Sciatic nerve (tissue), 2 donors: ENCODE results near the gene CCDC70. TPM values are rescaled to one million over a fixed set of nuclear protein-coding genes. Genes with fewer than 3 reads are reported as not detected.
"Not testable (repeated sequence)": the region's sequence is repeated elsewhere in the genome, so short reads cannot be mapped to it uniquely, and the experiment has no call there.

Experiments used
- ATAC-seq: fragments of 200-7000 bp; cut with Tn5 transposase; one replicate; pipeline ENCODE4 v1.9.1; 2020; ENCODE audit warnings: mild to moderate bottlenecking, moderate library complexity
- DNase-seq: peaks from one replicate; pipeline ENCODE4 v3.0.0-alpha.2; 2020; ENCODE audit warnings: low spot score
- intact Hi-C: fragments of 100-400 bp; cut with DNase I; formaldehyde crosslinking; loops from one replicate; pipeline ENCODE4 v1.14.2; 2022
- total RNA-seq: library from RNA; stranded (reverse); fragmentation: NEBNext Ultra II Directional; extraction: Animal tissue kit (Norgen Biotek cat#: 25700); gene quantifications from one replicate; pipeline ENCODE4 v1.2.1, GENCODE V29; 2021
- donor health status: DM: no; HTN: no; CAD: no.
- donor health status: DM: no; HTN: no; CAD: no.

The CCDC70 gene
- total RNA-seq = not detected

DNA sequence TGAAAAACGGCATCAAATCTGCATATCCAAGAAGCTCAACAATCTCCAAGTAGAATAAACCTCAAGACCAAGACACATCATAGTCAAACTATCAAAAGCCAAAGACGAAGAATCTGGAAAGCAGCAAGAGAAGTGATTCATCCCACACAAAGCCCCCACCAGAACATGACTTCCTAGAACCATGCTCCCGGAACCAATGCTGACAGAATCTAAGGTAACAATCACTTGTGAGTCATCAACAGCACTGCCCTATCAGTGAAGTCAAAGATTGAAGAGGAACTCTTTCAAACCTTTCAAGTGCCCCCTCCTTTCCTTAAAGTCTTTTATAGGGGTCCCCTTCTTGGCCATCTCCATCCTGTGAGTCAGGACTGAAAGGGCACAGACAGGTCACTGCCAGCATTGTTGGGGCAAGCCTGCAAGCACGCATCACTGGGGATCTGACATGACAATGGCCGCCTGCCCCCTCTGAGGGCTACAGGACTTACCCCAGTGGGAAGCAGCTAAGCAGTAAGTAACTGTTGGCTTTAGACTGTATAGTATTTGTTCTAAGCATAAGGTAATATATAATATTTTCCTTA is at the start of gene CCDC70:
Gene CCDC70, plus strand, starts transcription at position 247 of the 578 bp plus-strand sequence. CDS start 3,443 bp downstream, outside the sequence.
- intact Hi-C loops = no loop called here
- DNase-seq (no peak), ATAC-seq (no peak)

DNA sequence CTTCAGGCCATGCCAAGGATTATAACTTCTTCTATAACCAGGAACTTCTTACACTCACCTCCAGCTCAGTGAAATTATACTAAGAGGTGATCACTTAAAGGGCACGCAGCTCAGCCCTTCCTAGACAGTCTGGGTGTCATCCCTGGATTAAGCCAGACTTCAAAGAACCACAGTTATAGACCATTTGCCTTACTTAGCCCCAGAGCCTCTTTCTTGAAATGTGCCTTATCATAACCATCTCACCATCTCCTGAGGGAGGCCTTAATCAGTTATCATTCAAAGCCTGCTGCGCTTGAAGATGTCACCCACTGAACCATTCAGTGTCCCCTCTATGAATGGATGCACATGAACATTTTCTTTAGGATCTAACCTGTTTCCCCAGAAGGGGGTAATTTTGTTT is 47.7 kb upstream of the CCDC70 start:
- intact Hi-C loops = no loop called here
- ATAC-seq (no peak), DNase-seq (no peak)

DNA sequence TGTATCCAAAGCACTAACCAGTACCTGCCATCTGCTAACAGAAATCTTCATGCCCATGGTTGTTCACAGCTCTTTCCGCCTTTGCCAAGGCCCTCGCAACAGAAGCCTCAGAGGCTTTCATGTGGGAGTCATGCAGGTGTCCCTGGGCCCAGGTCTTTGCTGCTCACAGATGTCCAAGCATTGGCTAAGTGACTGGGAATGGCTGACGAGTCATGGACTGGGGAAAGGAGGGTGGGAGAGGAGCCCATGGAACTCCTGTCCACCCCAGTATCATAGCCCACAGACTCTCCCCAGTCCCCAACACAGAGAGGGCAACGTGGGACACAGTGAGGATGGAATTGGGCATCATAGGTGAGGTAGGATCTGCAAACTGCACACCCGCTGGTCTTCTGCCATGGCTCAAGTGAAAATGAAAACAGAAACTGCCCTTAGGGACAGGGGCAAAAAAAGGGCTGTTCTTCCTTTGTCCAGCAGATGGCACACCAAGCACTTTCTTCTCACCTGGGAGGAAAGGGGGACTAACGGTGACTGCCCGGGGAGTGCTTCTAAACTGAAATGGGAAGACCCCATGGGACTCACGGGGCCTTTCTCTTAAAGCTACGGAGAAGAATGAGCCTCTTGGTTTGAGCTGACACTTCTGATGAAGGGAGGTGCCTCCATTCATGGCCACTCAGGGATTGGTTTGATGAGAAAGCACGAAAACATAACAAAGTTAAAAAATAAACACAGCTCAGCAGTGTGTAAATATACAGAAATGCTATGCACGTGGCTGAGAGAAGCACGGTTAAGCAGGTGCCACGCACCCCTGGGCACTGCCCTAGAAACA is 46.7 kb upstream of the CCDC70 start:
- ATAC-seq = peak; percentile 73
- intact Hi-C loops = no loop called here

DNA sequence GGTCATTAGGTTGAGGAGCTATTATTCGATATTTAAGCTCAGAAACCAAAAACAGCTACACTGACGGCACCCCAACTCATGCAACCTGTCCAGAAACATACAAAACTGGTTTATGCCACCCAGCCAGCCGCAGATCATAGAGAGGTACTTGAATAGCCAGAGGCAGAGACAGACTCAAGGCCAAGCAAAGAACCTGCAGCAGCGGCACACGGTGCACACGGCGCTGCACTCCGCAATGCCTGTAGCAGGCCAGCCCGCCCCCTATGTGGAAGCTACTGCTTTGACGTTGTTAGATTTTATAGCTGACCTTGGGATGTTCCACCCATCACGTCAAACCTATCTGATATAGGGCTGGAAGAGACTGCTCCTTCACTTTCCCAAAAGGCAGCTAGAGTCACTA is 45.9 kb upstream of the CCDC70 start:
- intact Hi-C loops = no loop called here
- no peak for DNase-seq
- no peak for ATAC-seq

More for the DNA sequence above, 46.7 kb upstream of the CCDC70 start:
- peak; percentile 74 for DNase-seq

DNA sequence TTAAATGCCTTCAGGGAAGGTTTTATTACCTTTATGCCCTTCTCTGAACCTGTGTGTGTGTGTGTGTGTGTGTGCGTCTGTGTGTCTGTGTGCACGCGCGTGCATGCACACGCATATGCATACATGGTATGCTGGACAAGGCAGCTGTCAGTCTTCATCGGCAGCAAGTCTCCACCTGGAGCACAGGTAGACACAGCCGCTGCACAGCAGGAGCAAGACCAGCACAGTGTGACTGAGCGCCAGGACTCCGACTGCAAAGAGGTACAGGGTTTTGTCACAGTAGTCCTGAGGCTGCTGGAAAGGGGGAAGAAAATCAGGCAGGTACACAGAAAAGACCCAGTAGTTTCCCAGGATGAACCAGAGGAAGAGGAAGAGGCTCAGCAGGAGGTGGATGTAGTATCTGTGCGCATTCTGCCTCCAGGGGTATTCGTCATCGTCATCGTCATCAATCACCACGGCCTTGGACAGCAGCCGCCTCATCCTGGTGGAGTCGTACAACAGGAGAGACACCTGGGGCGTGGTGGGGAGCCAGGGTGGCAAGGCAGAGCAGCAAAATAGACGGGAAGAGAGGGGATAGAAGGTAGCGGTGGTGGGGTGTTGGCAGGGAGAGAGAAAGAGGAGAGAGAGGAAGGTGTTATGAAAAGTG is 45.0 kb upstream of the CCDC70 start:
- intact Hi-C loops = no loop called here
- ATAC-seq = no peak
- no peak for DNase-seq

DNA sequence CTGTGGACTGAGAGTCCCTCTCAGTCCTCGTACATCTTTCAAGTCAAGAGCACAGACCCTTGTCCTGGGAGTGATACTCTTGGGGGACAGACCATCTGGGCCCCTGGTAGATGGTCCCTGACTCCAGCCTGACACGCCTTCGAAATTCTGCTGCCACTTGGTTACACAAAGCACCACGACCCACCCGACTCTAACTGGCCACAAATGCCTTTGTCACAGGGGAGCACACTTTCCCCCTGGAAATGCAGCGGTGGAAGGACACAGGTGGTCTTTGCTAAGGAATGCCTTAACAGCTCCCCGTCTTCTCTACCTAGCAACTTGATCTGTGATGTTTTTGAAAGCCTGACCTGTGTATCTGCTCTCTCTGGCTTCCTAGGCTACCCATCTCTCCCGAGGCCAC is 44.1 kb upstream of the CCDC70 start:
- DNase-seq (no peak), ATAC-seq (no peak)
- intact Hi-C loops = no loop called here

DNA sequence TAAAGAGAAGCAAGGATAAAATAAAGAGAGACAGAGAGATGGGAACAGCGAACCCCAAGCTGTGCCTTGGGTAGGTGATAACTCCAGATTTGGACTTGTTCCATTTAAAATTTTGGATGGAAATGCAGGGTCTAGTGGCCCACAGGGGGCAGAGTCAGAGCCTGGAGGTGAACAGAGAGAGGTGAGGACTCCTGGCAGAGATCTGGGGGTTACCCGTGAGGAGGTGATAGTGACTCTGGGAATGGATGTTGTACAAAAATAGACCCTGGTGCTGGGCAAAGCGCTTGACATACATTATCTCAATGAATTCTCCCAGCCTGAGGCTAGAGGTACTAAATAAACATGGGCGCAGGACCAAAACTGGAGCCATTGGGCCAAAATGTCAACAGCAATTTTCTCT is 43.5 kb upstream of the CCDC70 start:
- DNase-seq (no peak), ATAC-seq (no peak)
- intact Hi-C loops = no loop called here

DNA sequence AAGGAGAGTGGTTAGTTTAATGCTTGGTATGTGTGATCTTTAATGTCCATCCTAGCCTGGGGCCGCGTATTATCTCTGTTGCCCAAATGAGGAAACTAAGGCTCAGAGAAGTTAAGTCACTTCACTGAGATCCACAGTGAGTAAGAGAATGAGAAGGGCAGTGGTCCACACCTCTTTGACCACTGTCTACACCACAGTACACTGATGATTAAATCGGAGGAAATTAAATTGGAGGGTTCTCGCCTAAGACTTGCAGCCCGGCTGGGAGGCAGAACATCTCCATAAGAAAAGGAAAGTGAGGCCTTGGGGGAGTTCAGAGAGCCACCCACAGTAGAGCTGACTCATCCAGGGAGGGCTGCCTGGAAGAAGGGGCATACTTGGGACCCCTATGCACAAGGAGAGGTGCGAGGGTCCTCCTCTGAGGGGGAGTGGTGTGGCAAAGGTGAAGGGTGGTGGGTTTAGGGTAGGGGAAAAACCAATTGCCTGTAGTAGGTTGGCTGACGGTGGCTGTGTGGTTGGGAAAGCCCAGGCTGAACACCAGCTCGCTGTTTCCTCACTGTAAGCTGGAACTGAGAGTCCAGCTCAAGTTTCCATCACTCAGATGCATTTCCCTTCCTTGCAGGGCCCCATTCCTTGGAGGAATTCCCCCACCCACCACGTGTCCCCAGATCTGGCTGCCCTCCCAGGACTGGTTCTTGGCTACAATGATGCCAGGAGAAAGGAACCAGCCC is 42.8 kb upstream of the CCDC70 start:
- peak; percentile 41 for ATAC-seq
- no peak for DNase-seq
- intact Hi-C loops = no loop called here

DNA sequence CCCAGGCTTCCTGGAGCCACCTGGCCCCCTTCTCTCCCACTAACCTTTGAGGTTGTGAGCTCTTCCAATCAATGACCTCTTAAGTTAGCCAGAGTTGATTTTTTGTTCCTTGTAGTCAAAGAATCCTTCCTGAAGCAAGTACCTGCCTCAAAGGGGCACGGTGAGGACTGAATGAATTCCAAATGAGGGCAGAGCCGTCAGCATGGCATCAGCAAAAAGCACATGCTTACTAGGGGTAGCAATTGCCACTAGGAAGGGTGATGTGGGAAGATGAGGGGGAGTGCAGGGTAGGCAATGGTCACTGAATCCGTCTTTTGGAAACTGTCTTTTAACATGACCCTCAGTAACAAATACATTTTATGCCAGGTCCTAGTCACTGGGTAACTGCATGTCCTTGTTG is 42.2 kb upstream of the CCDC70 start:
- no peak for ATAC-seq
- intact Hi-C loops = no loop called here
- no peak for DNase-seq

DNA sequence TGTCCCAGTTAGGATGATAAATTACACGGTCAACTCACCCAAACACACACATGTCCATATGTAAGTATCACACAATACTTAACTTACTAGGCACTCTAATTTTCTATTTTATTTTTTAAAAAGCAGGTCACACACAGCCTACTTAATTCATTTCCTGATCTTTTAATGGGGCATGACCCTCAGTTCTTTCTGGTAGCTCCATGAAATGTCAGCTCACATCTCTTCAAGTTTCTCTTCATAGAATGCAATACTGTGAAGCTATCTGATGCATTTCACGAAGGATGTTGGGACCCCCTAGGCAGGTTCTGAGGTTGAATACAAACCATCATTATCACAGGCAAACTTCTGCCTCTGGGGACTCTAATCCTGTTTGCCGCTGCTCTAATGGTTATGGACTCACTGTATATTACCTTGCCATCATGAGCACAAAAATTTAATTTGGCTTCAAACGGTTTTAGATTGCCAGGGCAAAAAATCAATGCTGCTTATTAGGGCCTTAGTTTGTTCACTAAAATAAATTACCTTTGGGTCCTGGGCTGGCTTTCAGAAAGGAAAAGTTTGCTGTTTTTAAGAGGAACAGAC is 41.7 kb upstream of the CCDC70 start:
- ATAC-seq (no peak), DNase-seq (no peak)
- intact Hi-C loops = no loop called here

DNA sequence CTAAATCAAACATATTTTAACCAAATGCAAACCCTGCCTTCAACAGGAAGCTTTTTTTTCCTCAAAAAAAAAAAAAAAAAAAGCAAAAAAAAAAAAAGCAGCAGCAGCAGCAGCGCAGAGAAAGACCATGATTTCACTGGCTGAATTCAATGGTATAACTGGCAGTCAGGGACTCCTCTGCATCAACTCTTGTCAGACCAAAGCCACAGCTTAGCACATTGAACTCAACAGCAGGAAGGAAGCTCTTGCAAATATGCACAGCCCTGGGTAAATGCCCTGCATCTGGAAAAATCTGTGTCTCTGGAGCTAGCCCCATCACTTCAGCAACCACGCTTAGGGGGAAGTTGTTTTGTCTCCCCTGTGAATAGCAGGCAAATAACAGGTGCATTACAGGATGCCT is 40.2 kb upstream of the CCDC70 start:
- DNase-seq = no peak
- ATAC-seq = no peak
- intact Hi-C loops = no loop called here

DNA sequence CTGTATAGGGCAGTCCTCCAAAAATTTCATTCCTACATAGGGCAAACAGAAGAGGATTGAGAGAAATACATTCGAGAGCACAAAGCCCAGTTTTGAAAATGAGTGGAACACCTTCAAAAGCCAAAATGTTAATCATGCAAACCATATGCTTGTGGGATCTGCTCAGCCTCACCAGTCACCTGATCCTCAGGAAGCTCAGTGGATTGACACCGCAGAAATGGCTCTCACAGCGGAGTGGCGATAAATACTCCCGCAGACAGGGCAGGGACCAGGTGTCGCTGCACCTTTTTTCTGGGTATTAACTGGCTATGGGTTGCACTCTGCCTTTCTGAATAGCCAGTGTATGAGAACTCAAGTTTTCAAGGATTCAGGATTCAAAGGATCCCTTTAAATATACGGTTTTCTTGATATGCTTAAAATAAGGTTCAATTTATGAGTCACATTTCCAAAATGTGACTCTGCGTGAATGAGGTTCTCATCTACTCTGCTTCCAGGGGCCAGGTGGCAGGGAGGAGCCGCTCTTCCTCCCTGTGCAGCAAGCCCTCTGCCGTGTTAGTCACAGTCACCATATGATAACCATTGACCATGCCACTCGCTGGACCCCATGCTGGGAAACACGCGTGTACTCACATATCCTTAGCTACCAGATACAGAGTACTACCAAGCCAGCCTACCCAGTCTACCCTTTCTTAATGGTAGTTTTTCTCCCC is 39.5 kb upstream of the CCDC70 start:
- DNase-seq = no peak
- intact Hi-C loops = no loop called here
- no peak for ATAC-seq

DNA sequence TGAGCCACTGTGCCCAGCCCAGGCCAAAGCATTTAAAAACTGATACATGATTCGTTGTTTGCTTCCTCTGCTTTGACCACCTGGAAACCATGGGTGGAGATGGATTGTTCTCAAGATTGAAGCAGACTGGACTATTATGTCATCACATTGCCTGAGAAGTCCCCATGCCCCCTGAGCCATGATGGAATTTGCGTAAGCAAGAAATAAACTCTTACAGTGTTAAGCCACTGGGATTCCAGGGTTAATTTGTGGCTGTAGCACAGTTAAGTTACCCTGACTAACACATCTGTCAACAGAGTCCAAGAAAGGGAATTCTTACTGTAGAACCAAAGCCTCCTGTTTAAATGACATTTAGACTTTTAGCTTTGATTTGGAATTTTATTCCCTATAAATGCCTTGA is 38.4 kb upstream of the CCDC70 start:
- no peak for DNase-seq
- no peak for ATAC-seq
- intact Hi-C loops = no loop called here

DNA sequence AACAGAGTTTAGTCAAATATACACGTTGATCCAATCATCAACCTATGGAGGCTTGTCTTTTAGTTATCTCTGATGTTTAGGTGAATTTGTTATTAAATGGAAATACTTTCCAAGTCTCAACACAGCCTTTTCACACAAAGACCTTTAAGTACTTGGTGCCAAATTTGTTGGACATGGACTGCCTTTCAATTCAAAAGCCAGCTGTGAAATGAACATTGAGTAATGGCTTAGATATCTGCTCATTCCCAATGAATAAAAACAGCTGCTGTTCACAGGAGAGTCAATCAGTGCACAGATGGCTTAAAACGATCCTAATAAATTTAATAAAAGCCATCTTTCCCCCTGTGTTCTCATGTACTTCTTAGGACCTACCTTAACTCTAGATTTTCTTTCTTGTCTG is 37.9 kb upstream of the CCDC70 start:
- no peak for DNase-seq
- intact Hi-C loops = no loop called here
- ATAC-seq = no peak

DNA sequence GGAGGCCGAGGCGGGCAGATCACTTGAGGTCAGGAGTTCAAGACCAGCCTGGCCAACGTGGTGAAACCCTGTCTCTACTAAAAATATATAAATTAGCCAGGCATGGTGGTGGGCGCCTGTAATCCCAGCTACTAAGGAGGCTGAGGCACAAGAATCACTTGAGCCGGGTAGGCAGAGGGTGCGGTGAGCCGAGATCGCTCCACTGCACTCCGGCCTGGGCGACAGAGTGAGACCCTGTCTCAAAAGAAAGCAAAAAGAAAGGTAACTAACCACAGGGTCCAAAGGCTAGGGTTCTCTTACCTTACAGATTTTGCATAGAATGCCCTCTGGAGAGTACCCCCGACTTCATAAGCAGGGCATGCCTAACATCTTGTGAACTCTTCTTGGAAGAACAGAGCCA is 37.1 kb upstream of the CCDC70 start:
- intact Hi-C loops = loop anchor here (1.0 kb wide), 1 partner anchor 32 kb away; no protein-coding TSS in a partner anchor
- not testable (repeated sequence) for ATAC-seq, DNase-seq

DNA sequence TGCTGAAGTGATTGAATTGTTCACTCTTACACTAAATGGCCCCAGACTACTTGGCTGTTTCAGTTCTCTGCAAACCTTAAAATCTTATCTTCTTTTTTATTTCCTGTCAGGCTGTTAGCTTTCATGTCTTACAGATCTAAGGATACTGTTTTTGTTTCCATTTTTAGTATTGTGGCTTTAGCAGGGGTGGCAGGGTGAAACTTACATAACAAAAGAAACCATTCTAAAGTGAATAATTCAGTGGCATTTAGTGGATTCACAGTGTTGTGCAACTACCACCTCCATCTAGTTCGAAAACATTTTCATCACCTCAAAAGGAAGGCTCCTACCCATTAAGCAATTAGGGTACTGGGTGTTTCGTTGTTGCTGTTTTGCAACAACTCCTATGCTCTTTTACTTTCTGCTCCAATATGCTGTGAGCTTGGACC is 36.6 kb upstream of the CCDC70 start:
- no peak for DNase-seq
- intact Hi-C loops = loop anchor here (1.0 kb wide), 1 partner anchor 31 kb away; no protein-coding TSS in a partner anchor
- peak; percentile 73 for ATAC-seq

DNA sequence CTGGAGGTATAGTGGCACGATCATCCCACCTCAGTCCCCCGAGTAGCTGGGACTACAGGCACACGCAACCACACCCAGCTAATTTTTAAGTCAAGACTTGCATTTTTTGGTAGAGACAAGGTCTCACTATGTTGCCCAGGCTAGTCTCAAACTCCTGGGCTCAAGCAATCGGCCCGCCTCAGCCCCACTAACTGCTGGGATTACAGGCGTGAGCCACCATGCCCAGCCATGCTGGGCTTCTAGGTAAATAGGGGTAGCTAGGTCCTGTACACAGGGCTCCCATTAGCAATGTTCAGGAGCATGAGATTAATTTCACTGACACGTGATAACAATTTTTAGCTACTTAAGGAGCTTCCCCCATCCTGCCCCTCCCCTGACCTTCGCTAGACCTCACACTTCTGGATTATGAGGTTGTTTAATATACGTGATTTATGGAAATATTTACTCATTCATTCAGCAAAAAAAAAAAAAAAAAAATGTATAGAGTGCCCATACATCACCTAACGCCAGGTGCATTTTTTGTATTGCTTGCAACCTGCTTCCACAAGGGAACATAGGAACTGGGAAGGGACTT is 36.0 kb upstream of the CCDC70 start:
- intact Hi-C loops = loop anchor here (1.0 kb wide), 1 partner anchor 31 kb away; no protein-coding TSS in a partner anchor
- ATAC-seq (no peak), DNase-seq (no peak)

DNA sequence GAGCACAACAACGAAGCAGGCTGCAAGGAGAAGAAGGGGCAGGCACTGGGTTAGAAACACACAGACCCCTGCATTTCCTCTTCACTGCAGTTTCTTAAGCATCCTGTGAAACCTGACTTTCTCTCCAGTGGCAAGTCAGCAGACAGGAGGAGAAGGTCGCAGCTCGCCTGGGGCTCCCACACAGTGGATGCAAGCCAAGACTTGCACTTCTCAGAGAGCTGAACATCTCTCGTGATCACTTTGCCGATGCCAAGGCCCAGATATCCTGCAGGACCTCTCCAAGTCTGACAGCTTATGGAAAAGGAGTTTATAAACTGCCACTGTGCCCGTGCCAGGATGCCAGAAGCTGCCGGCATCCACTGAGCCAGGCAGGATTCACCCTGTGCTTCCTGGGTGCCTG is 35.2 kb upstream of the CCDC70 start:
- ATAC-seq (no peak), DNase-seq (no peak)
- intact Hi-C loops = no loop called here
